NCI-H2171 treated with DMSO at 0.1 percent for 48 hours (cell line): ENCODE results near the gene TNFRSF8.

ENCODE experiments used
- DNase-seq: peaks from one replicate; lab custom pipeline; 2025; lab: John Stamatoyannopoulos, UW

Gene TNFRSF8

DNA sequence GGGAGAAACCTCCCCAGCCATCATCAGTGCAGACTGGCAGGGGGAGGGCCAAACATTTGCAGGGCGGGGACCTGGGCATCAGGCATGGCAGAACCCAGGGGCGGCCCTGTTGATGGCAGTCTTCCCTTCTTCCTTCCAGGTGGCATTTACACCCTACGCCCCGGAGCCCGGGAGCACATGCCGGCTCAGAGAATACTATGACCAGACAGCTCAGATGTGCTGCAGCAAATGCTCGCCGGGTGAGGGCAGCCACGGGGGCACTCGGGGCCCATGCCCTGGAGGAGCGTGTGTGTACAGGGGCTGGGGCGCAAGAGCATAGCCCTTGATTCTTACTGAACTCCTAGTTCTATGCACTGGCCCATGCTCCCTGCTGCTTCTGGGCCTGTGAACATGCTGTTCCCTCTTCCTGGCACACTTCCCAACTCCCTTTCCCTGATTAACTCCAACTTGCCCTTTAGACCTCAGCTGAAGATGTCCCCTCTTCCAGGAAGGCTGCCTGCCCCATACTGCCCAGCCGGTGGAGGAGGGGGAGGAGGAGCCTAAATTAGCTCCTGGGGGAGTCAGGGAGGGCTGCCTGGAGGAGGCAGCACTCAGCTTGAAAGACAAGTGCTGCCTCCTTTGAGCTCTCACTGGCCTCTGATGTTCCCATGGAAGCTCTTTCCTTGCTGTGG lies 125.7 kb downstream of the TNFRSF8 start:
- DNase-seq, result no peak

DNA sequence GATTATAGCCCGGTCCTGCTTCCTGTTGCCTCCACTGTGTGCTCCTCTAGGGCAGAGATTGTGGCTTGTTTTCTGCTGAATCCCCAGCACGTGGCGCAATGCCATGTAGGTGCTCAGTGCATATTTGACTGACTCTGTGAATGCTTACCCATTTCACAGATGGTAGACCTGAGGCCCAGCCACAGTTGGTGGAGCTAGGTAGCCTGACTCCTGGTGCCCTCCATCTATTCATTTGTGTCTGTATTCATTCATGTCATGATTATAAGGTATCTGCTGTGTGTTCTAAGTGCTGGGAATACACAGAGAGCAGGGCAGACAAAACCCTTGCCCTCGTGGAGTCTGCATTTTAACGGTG lies 126.2 kb downstream of the TNFRSF8 start:
- no peak for DNase-seq

DNA sequence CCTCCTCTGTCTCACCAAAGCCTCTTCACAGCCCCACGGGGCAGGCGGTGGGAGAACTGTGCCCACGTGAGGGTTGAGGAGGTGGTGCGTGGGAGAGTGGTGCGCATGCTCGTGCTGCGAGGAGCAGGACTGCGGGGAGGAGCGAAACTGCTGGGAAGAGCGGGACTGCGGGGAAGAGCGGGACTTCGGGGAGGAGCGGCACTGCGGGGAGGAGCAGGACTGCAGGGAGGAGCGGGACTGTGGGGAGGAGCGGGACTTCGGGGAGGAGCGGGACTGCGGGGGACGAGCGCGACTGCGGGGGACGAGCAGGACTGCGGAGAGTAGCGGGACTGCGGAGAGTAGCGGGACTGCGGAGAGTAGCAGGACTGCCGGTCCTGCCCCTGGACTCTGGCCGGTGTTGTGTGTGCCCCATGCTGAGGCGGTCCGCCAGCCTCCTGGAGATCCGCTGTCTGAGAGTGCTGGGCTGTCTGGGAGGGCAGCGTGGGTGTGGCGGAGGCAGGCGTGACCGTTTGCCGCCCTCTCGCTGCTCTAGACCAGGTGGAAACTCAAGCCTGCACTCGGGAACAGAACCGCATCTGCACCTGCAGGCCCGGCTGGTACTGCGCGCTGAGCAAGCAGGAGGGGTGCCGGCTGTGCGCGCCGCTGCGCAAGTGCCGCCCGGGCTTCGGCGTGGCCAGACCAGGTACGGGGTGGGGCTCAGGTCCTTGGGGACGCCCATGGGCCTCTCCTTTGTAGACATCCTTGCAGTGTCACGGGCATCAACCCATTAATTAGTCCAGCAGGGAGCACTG lies 128.3 kb downstream of the TNFRSF8 start:
- DNase-seq, result no peak
